WI38 (cell line): Measurements from ENCODE around the gene ARRDC2.
"Not testable (repeated sequence)": the region's sequence is repeated elsewhere in the genome, so short reads cannot be mapped to it uniquely, and the experiment has no call there.

Experiments used
- H3K4me3 ChIP-seq: 2 replicates; pipeline ENCODE4 v1.5.1; 2011; ENCODE audit warnings: low read depth, mild to moderate bottlenecking, control low read depth, low read length
- TF ChIP-seq, protein P1 (sequence below): IDR thresholded peaks from 2 replicates; pipeline ENCODE4 v1.5.1; 2012; ENCODE audit warnings: low read depth, mild to moderate bottlenecking, control low read depth, low read length

The ARRDC2 gene

DNA sequence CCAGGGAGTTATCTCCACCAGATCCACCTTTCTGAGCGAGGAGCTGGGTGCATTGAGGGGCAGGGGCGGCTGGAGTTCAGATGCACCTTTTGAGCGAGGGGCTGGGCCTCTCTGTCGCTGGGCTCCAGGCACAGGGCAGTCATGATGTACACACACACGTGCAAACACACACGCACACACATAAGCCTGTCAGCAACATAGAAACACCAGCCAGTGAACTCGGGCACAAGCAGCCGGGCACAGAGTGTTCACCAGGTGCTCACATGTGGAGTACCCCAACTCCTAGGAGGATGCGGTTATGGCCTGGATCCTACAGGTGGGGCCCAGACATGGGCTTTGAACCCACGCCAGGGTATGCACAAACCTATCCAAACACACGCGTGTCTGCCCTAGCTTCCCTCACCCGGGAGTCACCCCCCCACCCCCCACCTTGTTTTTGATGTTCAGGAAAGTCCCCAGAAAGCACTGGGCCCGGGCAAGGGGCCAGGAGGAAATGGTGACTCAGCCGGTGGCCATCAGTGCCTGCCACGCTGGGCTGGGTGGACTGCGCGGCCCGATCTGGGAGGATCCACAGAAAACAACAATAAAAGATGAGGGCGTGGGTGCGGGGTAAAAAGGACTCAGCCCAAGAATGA is 13.3 kb downstream of the ARRDC2 start:
- H3K4me3 ChIP-seq: no peak overlapping the region
- TF ChIP-seq, protein P1, sequence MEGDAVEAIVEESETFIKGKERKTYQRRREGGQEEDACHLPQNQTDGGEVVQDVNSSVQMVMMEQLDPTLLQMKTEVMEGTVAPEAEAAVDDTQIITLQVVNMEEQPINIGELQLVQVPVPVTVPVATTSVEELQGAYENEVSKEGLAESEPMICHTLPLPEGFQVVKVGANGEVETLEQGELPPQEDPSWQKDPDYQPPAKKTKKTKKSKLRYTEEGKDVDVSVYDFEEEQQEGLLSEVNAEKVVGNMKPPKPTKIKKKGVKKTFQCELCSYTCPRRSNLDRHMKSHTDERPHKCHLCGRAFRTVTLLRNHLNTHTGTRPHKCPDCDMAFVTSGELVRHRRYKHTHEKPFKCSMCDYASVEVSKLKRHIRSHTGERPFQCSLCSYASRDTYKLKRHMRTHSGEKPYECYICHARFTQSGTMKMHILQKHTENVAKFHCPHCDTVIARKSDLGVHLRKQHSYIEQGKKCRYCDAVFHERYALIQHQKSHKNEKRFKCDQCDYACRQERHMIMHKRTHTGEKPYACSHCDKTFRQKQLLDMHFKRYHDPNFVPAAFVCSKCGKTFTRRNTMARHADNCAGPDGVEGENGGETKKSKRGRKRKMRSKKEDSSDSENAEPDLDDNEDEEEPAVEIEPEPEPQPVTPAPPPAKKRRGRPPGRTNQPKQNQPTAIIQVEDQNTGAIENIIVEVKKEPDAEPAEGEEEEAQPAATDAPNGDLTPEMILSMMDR: no peak

DNA sequence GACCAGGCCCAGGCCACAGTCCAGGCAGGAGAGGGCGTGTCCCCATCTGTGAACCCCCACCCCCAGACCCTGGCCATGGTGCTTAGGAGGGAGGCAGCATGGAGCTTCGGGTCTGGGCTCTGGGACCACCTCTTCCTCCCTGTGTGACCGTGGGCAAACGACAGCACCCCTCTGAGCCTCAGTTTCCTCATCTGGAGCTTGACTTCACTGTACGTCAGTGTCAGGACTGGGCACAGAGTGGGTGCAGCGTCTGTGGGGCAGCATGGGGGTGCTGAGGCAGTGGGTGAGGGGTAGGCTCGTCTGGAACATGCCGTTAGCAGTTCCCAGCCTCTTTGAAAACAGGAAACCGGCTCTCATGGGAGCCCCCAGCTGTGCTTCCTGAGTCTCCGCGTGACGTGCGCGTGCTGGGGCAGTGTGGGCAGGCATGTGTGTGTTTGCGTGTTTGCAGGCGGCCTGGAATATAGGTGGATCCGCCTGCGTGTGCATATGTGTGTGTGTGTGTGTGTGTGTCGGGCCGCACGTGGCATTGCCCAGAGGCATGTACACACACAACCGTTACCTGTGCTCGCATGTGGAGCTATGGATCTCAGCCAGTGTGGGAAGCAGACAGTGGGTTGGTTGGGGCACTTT is 15.8 kb downstream of the ARRDC2 start:
- H3K4me3 ChIP-seq: no peak overlapping the region
- TF ChIP-seq, protein P1: no peak

DNA sequence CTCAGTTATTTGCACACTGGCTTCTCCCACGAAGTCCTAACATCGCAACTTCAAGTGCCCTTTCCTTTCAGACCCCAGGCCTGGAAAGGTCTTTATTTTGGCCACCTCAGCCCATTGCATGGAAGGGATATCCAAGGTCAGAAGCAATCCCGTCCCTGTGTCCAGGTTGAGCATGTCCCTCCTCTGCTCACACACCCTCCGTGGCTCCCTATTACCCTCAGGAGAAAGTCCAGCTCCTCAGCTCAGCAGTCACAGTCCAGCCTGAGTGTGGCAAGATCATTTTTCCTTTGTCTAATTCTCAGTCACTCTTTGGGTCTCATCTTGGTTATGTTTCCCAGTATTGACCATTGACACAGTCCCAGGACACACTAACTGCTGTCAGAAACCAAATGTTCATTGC is 19.2 kb downstream of the ARRDC2 start:
- TF ChIP-seq, protein P1: no peak

DNA sequence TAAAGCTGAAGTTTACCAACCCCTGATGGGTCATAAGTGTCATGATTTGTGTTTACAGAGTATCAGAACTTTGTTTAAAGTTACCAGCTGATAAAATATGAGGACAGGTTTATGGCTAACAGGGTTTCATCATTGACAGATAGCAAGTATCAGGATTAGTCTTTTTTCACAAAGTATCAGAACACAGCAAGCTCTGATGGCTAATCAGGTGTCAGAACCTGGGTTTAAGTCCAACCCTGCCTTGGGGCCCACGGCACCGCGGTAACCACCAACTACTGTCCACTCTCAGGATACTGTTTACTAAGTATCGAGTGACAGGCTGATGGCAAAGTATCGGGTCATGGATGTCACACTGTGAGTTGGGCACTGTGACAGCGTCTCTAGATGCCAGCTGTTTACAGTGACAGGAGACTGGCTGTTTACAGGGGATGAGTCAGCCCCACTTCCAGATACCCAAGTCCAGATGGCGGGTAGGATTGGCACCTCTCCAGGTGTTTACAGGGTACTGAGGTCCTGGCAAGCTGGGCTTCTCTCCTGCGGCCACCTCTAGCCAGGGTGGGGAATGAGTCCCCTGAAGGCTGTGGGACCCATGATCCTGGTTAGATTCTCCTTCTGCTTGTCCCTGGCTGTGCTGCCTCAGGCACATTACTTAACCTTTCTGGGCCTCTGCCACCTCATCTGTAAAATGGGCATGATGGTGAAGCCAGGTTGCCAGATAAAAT is 21.8 kb downstream of the ARRDC2 start:
- TF ChIP-seq, protein P1: no peak
- no peak overlapping the region for H3K4me3 ChIP-seq

More for the DNA sequence above, 19.2 kb downstream of the ARRDC2 start:
- no peak overlapping the region for H3K4me3 ChIP-seq

DNA sequence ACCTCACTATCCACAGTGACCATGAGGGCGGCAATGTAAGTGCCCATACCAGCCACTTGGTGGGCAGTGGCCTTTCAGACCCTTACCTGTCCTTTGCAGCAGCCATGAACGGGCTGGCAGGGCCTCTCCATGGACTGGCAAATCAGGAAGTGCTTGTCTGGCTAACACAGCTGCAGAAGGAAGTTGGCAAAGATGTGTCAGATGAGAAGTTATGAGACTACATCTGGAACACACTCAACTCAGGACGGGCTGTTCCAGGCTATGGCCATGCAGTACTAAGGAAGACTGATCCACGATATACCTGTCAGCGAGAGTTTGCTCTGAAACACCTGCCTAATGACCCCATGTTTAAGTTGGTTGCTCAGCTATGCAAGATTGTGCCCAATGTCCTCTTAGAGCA is 23.4 kb downstream of the ARRDC2 start:
- not testable (repeated sequence) for H3K4me3 ChIP-seq

DNA sequence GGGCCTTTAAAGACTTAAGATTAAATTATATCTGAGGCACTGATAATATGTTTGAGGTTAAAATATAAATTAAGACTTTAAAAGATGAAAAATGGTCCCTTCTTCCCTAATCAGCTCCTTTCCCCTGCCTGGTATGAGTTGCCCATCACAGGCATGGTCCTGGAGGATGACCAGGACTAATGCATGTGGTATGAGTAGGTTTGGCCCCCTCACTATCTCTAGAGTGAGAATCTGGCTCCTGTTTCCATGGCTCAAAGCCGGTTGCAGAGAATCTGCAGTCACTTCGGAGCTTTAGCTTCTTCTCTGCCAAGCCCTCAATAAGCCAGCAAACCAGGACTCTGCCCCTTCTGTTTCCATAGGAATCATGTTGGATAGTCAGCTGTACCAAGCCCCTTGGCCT is 24.1 kb downstream of the ARRDC2 start:
- not testable (repeated sequence) for H3K4me3 ChIP-seq

DNA sequence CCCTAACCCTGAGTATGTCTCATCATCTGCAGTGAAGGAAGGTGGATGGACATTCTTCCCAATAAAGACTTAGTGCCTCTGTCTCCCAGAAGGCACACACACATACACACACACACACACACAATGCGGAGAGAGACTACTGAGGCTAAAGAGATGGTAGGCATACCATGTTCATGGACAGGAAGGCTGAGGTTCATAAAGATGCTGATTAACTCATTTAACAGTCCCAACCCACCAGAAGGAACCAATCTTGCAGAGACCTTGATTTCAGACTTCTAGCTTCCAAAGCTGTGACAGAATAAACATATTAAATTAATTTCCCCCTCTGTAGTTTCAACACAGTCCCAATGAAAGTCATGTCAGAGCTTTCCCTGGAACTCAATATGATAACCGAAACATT is 33.1 kb downstream of the ARRDC2 start:
- no peak overlapping the region for H3K4me3 ChIP-seq
- TF ChIP-seq, protein P1: no peak

DNA sequence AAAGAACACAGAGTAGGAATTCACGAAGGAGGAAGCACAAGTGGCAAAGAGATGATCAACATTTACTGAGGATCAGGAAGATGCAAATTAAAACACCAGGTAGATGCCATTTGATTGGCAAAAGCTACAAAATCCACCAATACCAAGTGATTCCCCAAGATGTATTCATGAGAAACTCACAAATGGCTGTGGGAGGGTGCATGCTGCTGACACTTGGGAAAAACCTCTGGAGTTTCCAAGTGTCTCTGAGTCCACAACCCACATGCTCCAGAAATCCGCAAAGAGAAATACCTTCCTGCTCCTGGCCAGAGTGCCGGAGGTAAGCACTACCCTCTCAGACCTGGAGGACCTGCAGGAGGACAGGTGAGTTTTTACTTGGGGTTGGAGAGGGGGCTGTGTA is 35.7 kb downstream of the ARRDC2 start:
- H3K4me3 ChIP-seq: no peak overlapping the region

More for the DNA sequence above, 35.7 kb downstream of the ARRDC2 start:
- TF ChIP-seq, protein P1: no peak
